Activated CD4-positive, alpha-beta T cell treated with anti-CD3 and anti-CD28 coated beads, Interleukin-2, amount 50 U/mL, for 24 hours (primary cell): Measurements from ENCODE around the gene NLGN2.

ENCODE experiments used
- DNase-seq, 2 donors: peaks; one replicate each; pipeline ENCODE4 v3.0.0-alpha.2; 2020; ENCODE audit warnings: low read depth in 1 of 2, low spot score in 1 of 2

The NLGN2 gene

GRCh38 chr17:7463372-7463846 lies 55.8 kb downstream of the NLGN2 start:
- no peak for DNase-seq

- no peak for DNase-seq
Observed at GRCh38 chr17:7464081-7464480, 56.4 kb downstream of the NLGN2 start.

GRCh38 chr17:7465597-7466275 lies 58.1 kb downstream of the NLGN2 start:
- DNase-seq: no peak

- DNase-seq: no peak
Observed at GRCh38 chr17:7466318-7466638, 58.6 kb downstream of the NLGN2 start.

- DNase-seq: no peak
Observed at GRCh38 chr17:7466639-7467341, 59.1 kb downstream of the NLGN2 start.

GRCh38 chr17:7467498-7467897 lies 59.9 kb downstream of the NLGN2 start:
- DNase-seq: no peak

GRCh38 chr17:7468290-7468689 lies 60.6 kb downstream of the NLGN2 start:
- no peak for DNase-seq

GRCh38 chr17:7468804-7469389 lies 61.3 kb downstream of the NLGN2 start:
- no peak for DNase-seq
